Astrocyte of the spinal cord (primary cell): ENCODE results near the gene SORCS2.

ENCODE experiments used
- DNase-seq: peaks from one replicate; pipeline ENCODE4 v3.0.0; 2011; ENCODE audit warnings: low read depth, low spot score
- H3K4me3 ChIP-seq: 2 replicates; pipeline ENCODE4 v1.5.1; 2011; ENCODE audit warnings: low read depth, mild to moderate bottlenecking, low read length, moderate library complexity
- in situ Hi-C: cut with HindIII; loops from 2 replicates; pipeline ENCODE4 v1.10.0; 2017; ENCODE audit warnings: low sequenced_read_pairs
- TF ChIP-seq, protein P1 (sequence below): IDR thresholded peaks from 2 replicates; pipeline ENCODE4 v1.5.1; 2012; ENCODE audit warnings: low read depth, mild to moderate bottlenecking, low read length, inconsistent platforms

Gene SORCS2

DNA sequence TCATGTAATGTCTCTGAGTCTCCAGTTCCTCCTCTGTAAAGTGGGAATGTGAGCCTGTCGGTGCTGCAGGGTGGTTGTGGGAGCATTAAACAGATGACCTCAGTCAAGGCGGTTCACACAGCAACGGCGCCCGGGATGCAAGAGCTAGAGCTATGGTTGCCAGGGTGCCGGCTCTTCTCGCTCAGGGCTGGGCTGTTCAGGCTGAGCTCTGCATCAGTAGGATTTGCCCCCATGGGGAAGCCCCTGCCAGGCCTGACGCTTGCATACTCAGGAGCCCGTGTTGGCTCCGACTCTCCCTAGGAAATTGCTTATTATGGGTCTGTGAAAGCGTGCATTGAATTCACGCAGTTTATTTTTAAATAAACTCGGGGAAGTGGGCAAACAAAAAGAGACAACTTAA lies 175.1 kb downstream of the SORCS2 start:
- TF ChIP-seq, protein P1, sequence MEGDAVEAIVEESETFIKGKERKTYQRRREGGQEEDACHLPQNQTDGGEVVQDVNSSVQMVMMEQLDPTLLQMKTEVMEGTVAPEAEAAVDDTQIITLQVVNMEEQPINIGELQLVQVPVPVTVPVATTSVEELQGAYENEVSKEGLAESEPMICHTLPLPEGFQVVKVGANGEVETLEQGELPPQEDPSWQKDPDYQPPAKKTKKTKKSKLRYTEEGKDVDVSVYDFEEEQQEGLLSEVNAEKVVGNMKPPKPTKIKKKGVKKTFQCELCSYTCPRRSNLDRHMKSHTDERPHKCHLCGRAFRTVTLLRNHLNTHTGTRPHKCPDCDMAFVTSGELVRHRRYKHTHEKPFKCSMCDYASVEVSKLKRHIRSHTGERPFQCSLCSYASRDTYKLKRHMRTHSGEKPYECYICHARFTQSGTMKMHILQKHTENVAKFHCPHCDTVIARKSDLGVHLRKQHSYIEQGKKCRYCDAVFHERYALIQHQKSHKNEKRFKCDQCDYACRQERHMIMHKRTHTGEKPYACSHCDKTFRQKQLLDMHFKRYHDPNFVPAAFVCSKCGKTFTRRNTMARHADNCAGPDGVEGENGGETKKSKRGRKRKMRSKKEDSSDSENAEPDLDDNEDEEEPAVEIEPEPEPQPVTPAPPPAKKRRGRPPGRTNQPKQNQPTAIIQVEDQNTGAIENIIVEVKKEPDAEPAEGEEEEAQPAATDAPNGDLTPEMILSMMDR, result no peak
- DNase-seq, result no peak
- no peak overlapping the region for H3K4me3 ChIP-seq
- in situ Hi-C loops, result no loop called here

DNA sequence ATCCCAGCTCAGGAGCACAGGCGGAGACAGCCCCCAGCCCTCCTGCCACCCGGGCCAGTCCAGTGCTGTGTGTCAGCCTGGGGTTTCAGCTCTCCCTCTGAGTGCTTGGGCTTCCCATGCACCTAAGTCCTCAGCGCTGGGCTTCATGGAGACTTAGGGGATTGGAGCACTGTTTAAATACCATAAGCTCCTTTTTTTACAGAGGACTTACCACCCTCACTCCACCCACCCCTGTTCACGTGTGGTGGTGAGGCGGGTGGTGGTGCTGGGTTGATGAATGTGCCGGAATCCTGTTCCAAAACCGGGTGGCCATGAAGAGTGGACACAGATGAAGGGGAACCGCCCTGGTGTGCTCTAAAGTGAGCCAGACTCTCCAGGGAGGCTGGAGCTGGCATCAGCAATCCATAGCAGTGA lies 175.5 kb downstream of the SORCS2 start:
- DNase-seq, result no peak
- TF ChIP-seq, protein P1, result no peak
- H3K4me3 ChIP-seq, result no peak overlapping the region
- in situ Hi-C loops, result no loop called here

DNA sequence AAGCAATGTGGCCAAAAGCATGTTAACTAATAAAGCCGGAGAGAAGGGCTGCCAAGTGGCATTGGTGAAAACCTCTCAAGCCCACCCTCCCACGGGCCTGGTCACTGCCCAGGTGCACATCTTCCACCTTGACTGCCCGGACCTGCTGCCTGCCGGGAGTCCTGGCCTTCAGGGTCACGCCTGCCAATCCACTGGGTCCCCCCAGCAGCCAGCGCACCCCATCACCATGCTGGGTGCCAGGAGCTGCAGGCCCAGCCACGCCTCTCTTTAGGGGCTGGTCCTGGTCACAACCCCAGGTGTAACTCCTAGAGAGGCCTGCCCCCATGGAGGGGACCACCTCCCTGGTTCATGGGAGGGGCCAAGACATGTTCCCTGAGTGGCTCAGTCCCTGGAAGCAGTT lies 176.0 kb downstream of the SORCS2 start:
- TF ChIP-seq, protein P1, result no peak
- no peak for DNase-seq
- in situ Hi-C loops, result no loop called here
- no peak overlapping the region for H3K4me3 ChIP-seq

DNA sequence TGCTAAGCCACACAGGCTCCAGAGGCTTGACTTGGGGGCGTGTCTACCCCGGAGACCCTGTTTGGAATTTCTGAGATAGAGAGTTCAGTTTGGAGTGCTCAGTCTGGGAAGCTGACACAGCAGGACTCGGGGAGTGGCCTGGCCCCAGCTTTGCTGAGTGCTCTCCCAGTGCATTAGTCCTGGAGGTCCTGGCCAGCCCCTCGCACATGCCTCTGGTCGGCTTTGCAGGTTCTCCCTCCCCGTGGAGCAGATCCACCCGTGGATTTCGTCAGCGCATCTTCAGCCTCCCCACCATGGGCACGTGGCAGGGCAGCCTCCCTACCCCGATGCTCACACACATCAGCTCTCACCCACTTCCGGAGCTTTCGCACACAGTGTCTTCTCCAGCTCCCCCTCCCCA lies 177.2 kb downstream of the SORCS2 start:
- no peak for DNase-seq
- H3K4me3 ChIP-seq, result no peak overlapping the region
- in situ Hi-C loops, result no loop called here
- TF ChIP-seq, protein P1, result no peak

DNA sequence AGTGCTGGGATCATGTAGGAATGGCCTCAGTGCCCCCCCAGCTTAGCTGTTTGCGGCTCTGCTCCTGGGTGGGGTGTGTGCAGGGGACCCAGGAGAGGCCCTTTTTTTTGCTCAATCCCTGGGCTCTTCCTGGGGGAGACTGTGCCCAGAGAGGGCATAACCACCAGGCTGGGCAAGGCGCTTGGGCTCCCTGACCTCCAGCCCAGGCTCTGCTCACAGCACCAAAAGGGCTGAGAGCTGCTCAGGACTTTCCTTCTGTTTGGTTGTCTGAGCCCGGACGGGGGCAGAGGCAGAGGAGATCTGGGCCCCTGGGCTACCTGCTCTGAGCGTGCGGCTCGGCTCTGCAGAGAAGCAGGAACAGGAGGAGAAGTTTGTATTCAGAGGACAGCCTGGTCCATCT lies 177.7 kb downstream of the SORCS2 start:
- H3K4me3 ChIP-seq, result no peak overlapping the region
- in situ Hi-C loops, result no loop called here
- TF ChIP-seq, protein P1, result no peak
- no peak for DNase-seq

DNA sequence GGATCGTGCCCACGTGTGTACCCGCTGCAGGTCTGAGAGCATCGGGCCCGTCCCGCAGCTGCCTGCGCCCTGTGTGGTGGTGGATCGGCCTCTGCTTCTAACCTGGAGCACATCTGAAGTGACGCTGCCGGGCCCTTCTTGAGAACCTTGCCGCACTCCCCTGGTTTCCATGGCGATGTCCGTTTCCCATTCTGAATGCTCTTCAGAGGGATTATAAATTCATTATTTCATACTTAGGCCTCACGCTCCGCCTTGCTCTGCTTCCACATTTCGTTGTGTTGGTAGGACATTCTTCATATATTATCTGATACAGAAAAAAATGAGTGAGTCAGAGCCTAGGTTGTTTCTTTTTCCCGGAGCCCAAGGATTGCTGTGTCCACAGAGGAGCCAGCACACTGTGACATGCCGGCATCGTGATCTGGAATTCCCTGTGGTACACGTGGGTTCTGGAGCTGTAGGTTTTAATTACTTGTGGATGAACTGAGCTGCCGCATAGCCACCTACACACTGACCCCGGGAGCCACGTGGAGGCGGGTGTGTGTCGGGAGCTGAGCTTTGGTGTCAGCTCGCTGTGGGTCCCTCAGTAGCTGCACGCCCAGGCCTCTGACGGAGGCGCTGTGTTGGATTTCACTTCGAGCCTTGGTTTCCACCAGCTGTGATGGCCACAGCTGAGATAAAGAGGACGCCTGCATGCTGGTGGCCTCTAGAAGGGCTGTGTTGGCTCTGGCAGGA lies 179.0 kb downstream of the SORCS2 start:
- in situ Hi-C loops, result no loop called here
- no peak overlapping the region for H3K4me3 ChIP-seq
- TF ChIP-seq, protein P1, result no peak
- peak; percentile 36 for DNase-seq
